CD4-positive, CD25-positive, alpha-beta regulatory T cell (primary cell): ENCODE measurements around the gene DOCK7. TPM values are rescaled to one million over a fixed set of nuclear protein-coding genes. Genes with fewer than 3 reads are reported as not detected.
"Not testable (repeated sequence)": the region's sequence is repeated elsewhere in the genome, so short reads cannot be mapped to it uniquely, and the experiment has no call there.

Experiments used
- ATAC-seq, 2 donors: fragments of 150-1000 bp; cut with Tn5 transposase; one replicate each; pipeline ENCODE4 v1.10.0; 2021; ENCODE audit warnings: low read depth in 2 of 2, moderate number of reproducible peaks in 2 of 2, moderate library complexity in 1 of 2
- DNase-seq, 3 donors: peaks; one replicate each; pipeline versions ENCODE4 v3.0.0 to v3.0.0-alpha.2; 2012 to 2022; ENCODE audit warnings: mixed read lengths in 1 of 3
- H3K27ac ChIP-seq: one replicate; pipeline ENCODE4 v1.7.0; 2013; ENCODE audit warnings: mild to moderate bottlenecking, low read length; ENCODE audit not compliant: insufficient read depth, poor library complexity, severe bottlenecking
- H3K27me3 ChIP-seq: one replicate; pipeline ENCODE4 v1.7.0; 2013; ENCODE audit warnings: low read length; ENCODE audit not compliant: control insufficient read depth, insufficient read depth
- H3K36me3 ChIP-seq: one replicate; pipeline ENCODE4 v1.7.0; 2013; ENCODE audit warnings: mild to moderate bottlenecking, low read length, moderate library complexity; ENCODE audit not compliant: control insufficient read depth, insufficient read depth
- H3K4me1 ChIP-seq: 2 replicates; pipeline ENCODE4 v1.7.0; 2013; ENCODE audit warnings: mild to moderate bottlenecking, low read length; ENCODE audit not compliant: insufficient read depth, control insufficient read depth, poor library complexity, severe bottlenecking
- H3K4me3 ChIP-seq: one replicate; pipeline ENCODE4 v1.7.0; 2013; ENCODE audit warnings: low read depth, mild to moderate bottlenecking, low read length, moderate library complexity
- H3K9me3 ChIP-seq, 2 experiments: 1 replicate in 1 of 2; 2 replicates in 1 of 2; pipeline ENCODE4 v1.7.0; 2013; ENCODE audit warnings: low read length in 2 of 2, mild to moderate bottlenecking in 1 of 2, moderate library complexity in 1 of 2; ENCODE audit not compliant: control insufficient read depth in 2 of 2
- H3K27ac Mint-ChIP-seq, 3 donors: one replicate each; pipeline ENCODE4 v1.8.0; 2020 to 2022; ENCODE audit warnings: mild to moderate bottlenecking in 3 of 3, mixed read lengths in 3 of 3, moderate library complexity in 2 of 3
- H3K27me3 Mint-ChIP-seq: one replicate; pipeline ENCODE4 v1.8.0; 2022; ENCODE audit warnings: mild to moderate bottlenecking, mixed read lengths
- H3K36me3 Mint-ChIP-seq: one replicate; pipeline ENCODE4 v1.8.0; 2020; ENCODE audit warnings: mixed read lengths
- H3K4me1 Mint-ChIP-seq, 4 donors: one replicate each; pipeline ENCODE4 v1.8.0; 2020 to 2022; ENCODE audit warnings: mixed read lengths in 4 of 4, mild to moderate bottlenecking in 1 of 4
- H3K4me3 Mint-ChIP-seq, 4 donors: one replicate each; pipeline ENCODE4 v1.8.0; 2020 to 2022; ENCODE audit warnings: mild to moderate bottlenecking in 4 of 4, mixed read lengths in 4 of 4, moderate library complexity in 3 of 4
- H3K9me3 Mint-ChIP-seq, 7 donors: one replicate each; pipeline ENCODE4 v1.8.0; 2020 to 2022; ENCODE audit warnings: mixed read lengths in 7 of 7, mild to moderate bottlenecking in 3 of 7, moderate library complexity in 2 of 7
- polyA plus RNA-seq, 4 donors: library from polyadenylated mRNA; unstranded; fragments of 300-500 nt; fragmentation: Illumina TruSeq; gene quantifications; one replicate each; pipeline ENCODE4 v1.2.3, GENCODE V29; 2021
- total RNA-seq: library from RNA; stranded (reverse); gene quantifications from one replicate; pipeline ENCODE4 v1.2.3, GENCODE V29; 2022

Gene DOCK7
- total and polyA plus RNA-seq, 5 donors from 2014 or later: 1.8 to 5.8 (median 2.5) TPM

GRCh38 chr1:62527346-62527745 is 160.8 kb downstream of the DOCK7 start:
- not testable (repeated sequence) for H3K4me3 ChIP-seq, H3K27ac ChIP-seq, H3K27me3 Mint-ChIP-seq, H3K36me3 Mint-ChIP-seq, H3K4me3 Mint-ChIP-seq, H3K4me1 ChIP-seq, H3K9me3 Mint-ChIP-seq, H3K4me1 Mint-ChIP-seq, H3K27ac Mint-ChIP-seq, DNase-seq, H3K27me3 ChIP-seq, H3K36me3 ChIP-seq, H3K9me3 ChIP-seq, ATAC-seq

GRCh38 chr1:62523860-62524259 is 164.3 kb downstream of the DOCK7 start:
- no peaks in the 10 kb centered on the region for H3K4me1 Mint-ChIP-seq
- Histone ChIP-seq H3K9me3 (peaks cover 0 to 2% of the 10 kb centered on the region in 2 experiments), H3K36me3 (no peaks in the 10 kb centered on the region), H3K4me3 (no peak overlapping the region), H3K27ac (no peak overlapping the region), H3K4me1 (no peaks in the 10 kb centered on the region), H3K27me3 (no peaks in the 10 kb centered on the region)
- H3K27ac Mint-ChIP-seq: no peak overlapping the region
- no peak for ATAC-seq
- H3K36me3 Mint-ChIP-seq: peaks cover 17% of the 10 kb centered on the region
- H3K9me3 Mint-ChIP-seq: peaks cover 0 to 12% (median 6%) of the 10 kb centered on the region in 7 donors
- DNase-seq: no peak
- H3K4me3 Mint-ChIP-seq: no peak overlapping the region
- H3K27me3 Mint-ChIP-seq: no peaks in the 10 kb centered on the region

GRCh38 chr1:62516600-62516999 is 171.6 kb downstream of the DOCK7 start:
- H3K4me3 ChIP-seq: no peak overlapping the region
- H3K27ac ChIP-seq: no peak overlapping the region
- H3K36me3 ChIP-seq: no peaks in the 10 kb centered on the region
- H3K9me3 Mint-ChIP-seq: peaks cover 0 to 14% (median 6%) of the 10 kb centered on the region in 7 donors
- H3K4me1 ChIP-seq: no peaks in the 10 kb centered on the region
- no peaks in the 10 kb centered on the region for H3K27me3 Mint-ChIP-seq
- no peaks in the 10 kb centered on the region for H3K9me3 ChIP-seq
- H3K27ac Mint-ChIP-seq: no peak overlapping the region
- ATAC-seq (no peak), DNase-seq (no peak)
- H3K36me3 Mint-ChIP-seq: peaks cover 26% of the 10 kb centered on the region
- no peaks in the 10 kb centered on the region for H3K4me1 Mint-ChIP-seq
- no peaks in the 10 kb centered on the region for H3K27me3 ChIP-seq
- H3K4me3 Mint-ChIP-seq: no peak overlapping the region

- H3K27ac Mint-ChIP-seq: no peak overlapping the region
- no peaks in the 10 kb centered on the region for H3K9me3 ChIP-seq
- no peaks in the 10 kb centered on the region for H3K4me1 Mint-ChIP-seq
- H3K27me3 ChIP-seq: no peaks in the 10 kb centered on the region
- no peak overlapping the region for H3K4me3 ChIP-seq
- no peaks in the 10 kb centered on the region for H3K27me3 Mint-ChIP-seq
- peaks cover 19% of the 10 kb centered on the region for H3K36me3 Mint-ChIP-seq
- no peak for ATAC-seq
- H3K4me1 ChIP-seq: no peaks in the 10 kb centered on the region
- no peaks in the 10 kb centered on the region for H3K36me3 ChIP-seq
- DNase-seq: no peak
- no peak overlapping the region for H3K27ac ChIP-seq
- H3K4me3 Mint-ChIP-seq: no peak overlapping the region
- H3K9me3 Mint-ChIP-seq: peaks cover 0 to 13% (median 4%) of the 10 kb centered on the region in 7 donors
Measured at GRCh38 chr1:62514746-62515423, 173.3 kb downstream of the DOCK7 start.

- H3K4me3 Mint-ChIP-seq: no peak overlapping the region
- DNase-seq (no peak), ATAC-seq (no peak)
- no peaks in the 10 kb centered on the region for H3K4me1 ChIP-seq
- H3K9me3 Mint-ChIP-seq: peaks cover 0 to 1% (median 0%) of the 10 kb centered on the region in 7 donors
- H3K27ac Mint-ChIP-seq: no peak overlapping the region
- H3K27me3 ChIP-seq: no peaks in the 10 kb centered on the region
- no peak overlapping the region for H3K27ac ChIP-seq
- H3K4me1 Mint-ChIP-seq: no peaks in the 10 kb centered on the region
- H3K36me3 ChIP-seq: no peaks in the 10 kb centered on the region
- no peaks in the 10 kb centered on the region for H3K27me3 Mint-ChIP-seq
- no peaks in the 10 kb centered on the region for H3K9me3 ChIP-seq
- H3K4me3 ChIP-seq: no peak overlapping the region
- H3K36me3 Mint-ChIP-seq: peaks cover 9% of the 10 kb centered on the region
Measured at GRCh38 chr1:62513013-62513412, 175.2 kb downstream of the DOCK7 start.

- H3K9me3 ChIP-seq: no peaks in the 10 kb centered on the region
- no peaks in the 10 kb centered on the region for H3K4me1 Mint-ChIP-seq
Measured at GRCh38 chr1:62509028-62509427, 179.2 kb downstream of the DOCK7 start.

GRCh38 chr1:62508187-62508758 is 179.9 kb downstream of the DOCK7 start:
- no peaks in the 10 kb centered on the region for H3K4me1 ChIP-seq
- Mint-ChIP-seq H3K9me3 (no peaks in the 10 kb centered on the region), H3K4me1 (no peaks in the 10 kb centered on the region), H3K27me3 (no peaks in the 10 kb centered on the region), H3K4me3 (no peak overlapping the region), H3K36me3 (peaks cover 13% of the 10 kb centered on the region), H3K27ac (no peak overlapping the region)
- H3K4me3 ChIP-seq: no peak overlapping the region
- H3K9me3 ChIP-seq: no peaks in the 10 kb centered on the region
- H3K36me3 ChIP-seq: no peaks in the 10 kb centered on the region
- no peaks in the 10 kb centered on the region for H3K27me3 ChIP-seq
- ATAC-seq (no peak), DNase-seq (peak in 2 of 3 donors; percentile 23 to 50)
- H3K27ac ChIP-seq: no peak overlapping the region

More at GRCh38 chr1:62509028-62509427, 179.2 kb downstream of the DOCK7 start:
- Histone ChIP-seq H3K27ac (no peak overlapping the region), H3K36me3 (no peaks in the 10 kb centered on the region), H3K4me1 (no peaks in the 10 kb centered on the region), H3K4me3 (no peak overlapping the region), H3K27me3 (no peaks in the 10 kb centered on the region)
- H3K27ac Mint-ChIP-seq: no peak overlapping the region
- no peaks in the 10 kb centered on the region for H3K27me3 Mint-ChIP-seq
- DNase-seq (no peak), ATAC-seq (no peak)
- H3K9me3 Mint-ChIP-seq: no peaks in the 10 kb centered on the region
- H3K36me3 Mint-ChIP-seq: peaks cover 13% of the 10 kb centered on the region
- no peak overlapping the region for H3K4me3 Mint-ChIP-seq

- no peak overlapping the region for H3K27ac Mint-ChIP-seq
- H3K9me3 Mint-ChIP-seq: peaks cover 0 to 2% (median 0%) of the 10 kb centered on the region in 7 donors
- peaks cover 5% of the 10 kb centered on the region for H3K27me3 Mint-ChIP-seq
- no peak for DNase-seq
- H3K9me3 ChIP-seq: no peaks in the 10 kb centered on the region
- H3K27me3 ChIP-seq: no peaks in the 10 kb centered on the region
- no peak overlapping the region for H3K27ac ChIP-seq
- H3K4me3 Mint-ChIP-seq: no peak overlapping the region
- no peak overlapping the region for H3K4me3 ChIP-seq
- H3K36me3 Mint-ChIP-seq: no peaks in the 10 kb centered on the region
- no peaks in the 10 kb centered on the region for H3K4me1 ChIP-seq
- no peaks in the 10 kb centered on the region for H3K4me1 Mint-ChIP-seq
- no peak for ATAC-seq
- H3K36me3 ChIP-seq: no peaks in the 10 kb centered on the region
Measured at GRCh38 chr1:62500210-62500609, 188.0 kb downstream of the DOCK7 start.
